Activated CD4-positive, alpha-beta T cell treated with anti-CD3 and anti-CD28 coated beads, Interleukin-2, Interleukin-6, amounts not matched to agents 100 ng/mL and 50 ng/mL, durations not matched to agents 16 hours and 8 hours (primary cell): Measurements from ENCODE around the gene TMEM14A.
A peak's percentile ranks its signal among the peaks of the same experiment; 100 is the strongest.
"Not testable (repeated sequence)": the region's sequence is repeated elsewhere in the genome, so short reads cannot be mapped to it uniquely, and the experiment has no call there.

ENCODE experiments used
- DNase-seq: peaks from one replicate; pipeline ENCODE4 v3.0.0-alpha.2; 2020

The TMEM14A gene

GRCh38 chr6:52704781-52705502 is 34.0 kb downstream of the TMEM14A start:
- DNase-seq, result not testable (repeated sequence)

- DNase-seq, result no peak
Observed at GRCh38 chr6:52706001-52706400, 35.1 kb downstream of the TMEM14A start.

GRCh38 chr6:52707963-52708680 is 37.2 kb downstream of the TMEM14A start:
- no peak for DNase-seq

GRCh38 chr6:52712136-52712535 is 41.2 kb downstream of the TMEM14A start:
- DNase-seq, result no peak

GRCh38 chr6:52714761-52715160 is 43.8 kb downstream of the TMEM14A start:
- not testable (repeated sequence) for DNase-seq

- no peak for DNase-seq
Observed at GRCh38 chr6:52718550-52718949, 47.6 kb downstream of the TMEM14A start.

GRCh38 chr6:52720321-52720720 is 49.4 kb downstream of the TMEM14A start:
- no peak for DNase-seq

- DNase-seq, result no peak
Observed at GRCh38 chr6:52724042-52724405, 53.1 kb downstream of the TMEM14A start.

- DNase-seq, result peak; percentile 63
Observed at GRCh38 chr6:52724406-52725121, 53.7 kb downstream of the TMEM14A start.

GRCh38 chr6:52725143-52725534 is 54.2 kb downstream of the TMEM14A start:
- no peak for DNase-seq

- no peak for DNase-seq
Observed at GRCh38 chr6:52725535-52726192, 54.8 kb downstream of the TMEM14A start.

GRCh38 chr6:52726193-52726542 is 55.3 kb downstream of the TMEM14A start:
- no peak for DNase-seq

GRCh38 chr6:52726741-52727535 is 56.0 kb downstream of the TMEM14A start:
- DNase-seq, result no peak

- no peak for DNase-seq
Observed at GRCh38 chr6:52727908-52728307, 57.0 kb downstream of the TMEM14A start.

- no peak for DNase-seq
Observed at GRCh38 chr6:52728394-52728793, 57.5 kb downstream of the TMEM14A start.

GRCh38 chr6:52729576-52729975 is 58.7 kb downstream of the TMEM14A start:
- no peak for DNase-seq

- DNase-seq, result no peak
Observed at GRCh38 chr6:52731719-52732118, 60.8 kb downstream of the TMEM14A start.

GRCh38 chr6:52733172-52733571 is 62.3 kb downstream of the TMEM14A start:
- no peak for DNase-seq

GRCh38 chr6:52734072-52734471 is 63.2 kb downstream of the TMEM14A start:
- DNase-seq, result no peak

- no peak for DNase-seq
Observed at GRCh38 chr6:52735071-52735470, 64.2 kb downstream of the TMEM14A start.

- no peak for DNase-seq
Observed at GRCh38 chr6:52736145-52736544, 65.2 kb downstream of the TMEM14A start.
